IMR-90 (cell line): ENCODE measurements around the gene ATF1. TPM values are rescaled to one million over a fixed set of nuclear protein-coding genes. Genes with fewer than 3 reads are reported as not detected.

Source experiments
- ATAC-seq: fragments of 200-7000 bp; cut with Tn5 transposase; 2 replicates; pipeline ENCODE4 v1.9.1; 2020; ENCODE audit warnings: low read depth, mild to moderate bottlenecking, moderate library complexity
- BruUV-seq: library from RNA; stranded (reverse); fragments of 400-500 nt; replicated peaks from 2 replicates; lab custom pipeline; 2021; lab: Mats Ljungman, UMichigan
- CTCF ChIA-PET: fragments of 300-600 bp; formaldehyde crosslinking; extraction: SDS; loops from one replicate; lab custom pipeline; 2021; ENCODE audit warnings: antibody characterized with exemption; lab: Yijun Ruan, JAX
- POLR2A ChIA-PET: fragments of 300-600 bp; sonication (Branson Sonifier 250); formaldehyde crosslinking; loops from one replicate; lab custom pipeline; 2022; ENCODE audit warnings: antibody characterized with exemption; ENCODE audit not compliant: unreplicated experiment; lab: Charles Lee
- DNase-seq: peaks from one replicate; pipeline ENCODE4 v3.0.0; 2013
- H2AFZ ChIP-seq: replicated peaks from 2 replicates; pipeline ENCODE3; 2013; ENCODE audit warnings: low read length, mild to moderate bottlenecking; ENCODE audit not compliant: poor library complexity
- H2AK5ac ChIP-seq: 2 replicates; pipeline ENCODE4 v1.6.1; 2013; ENCODE audit warnings: low read depth, low read length, inconsistent platforms
- H2AK9ac ChIP-seq: replicated peaks from 2 replicates; pipeline ENCODE3; 2013; ENCODE audit warnings: mild to moderate bottlenecking, low read depth, low read length, moderate library complexity; ENCODE audit not compliant: poor library complexity
- H2BK120ac ChIP-seq: 2 replicates; pipeline ENCODE4 v1.6.1; 2013; ENCODE audit warnings: low read depth, low read length, inconsistent platforms
- H2BK15ac ChIP-seq: 3 replicates; pipeline ENCODE4 v1.6.1; 2013; ENCODE audit warnings: low read depth, low read length, inconsistent platforms
- H2BK20ac ChIP-seq: 2 replicates; pipeline ENCODE4 v1.6.1; 2013; ENCODE audit warnings: low read depth, mild to moderate bottlenecking, inconsistent platforms, low read length, moderate library complexity
- H2BK5ac ChIP-seq: 2 replicates; pipeline ENCODE4 v1.6.1; 2013; ENCODE audit warnings: mild to moderate bottlenecking, low read depth, low read length, inconsistent platforms; ENCODE audit not compliant: poor library complexity, severe bottlenecking
- H3K14ac ChIP-seq: replicated peaks from 2 replicates; pipeline ENCODE4 v1.6.1; 2013; ENCODE audit warnings: low read depth, low read length, inconsistent platforms
- H3K18ac ChIP-seq: 2 replicates; pipeline ENCODE4 v1.6.1; 2013; ENCODE audit warnings: low read depth, low read length, control low read depth
- H3K23ac ChIP-seq: 2 replicates; pipeline ENCODE4 v1.6.1; 2013; ENCODE audit warnings: low read depth, low read length, inconsistent platforms
- H3K27ac ChIP-seq: 2 replicates; pipeline ENCODE4 v1.5.1; 2013; ENCODE audit warnings: mild to moderate bottlenecking, control low read depth, low read length; ENCODE audit not compliant: insufficient read depth
- H3K27me3 ChIP-seq: 2 replicates; pipeline ENCODE4 v1.6.1; 2013; ENCODE audit warnings: low read length; ENCODE audit not compliant: control insufficient read depth, insufficient read depth
- H3K36me3 ChIP-seq: 2 replicates; pipeline ENCODE4 v1.6.1; 2013; ENCODE audit warnings: low read length, mixed read lengths; ENCODE audit not compliant: control insufficient read depth, insufficient read depth
- H3K4ac ChIP-seq: 2 replicates; pipeline ENCODE4 v1.6.1; 2013; ENCODE audit warnings: low read depth, low read length, inconsistent platforms
- H3K4me1 ChIP-seq: 2 replicates; pipeline ENCODE4 v1.6.1; 2013; ENCODE audit warnings: low read length, mixed read lengths; ENCODE audit not compliant: control insufficient read depth, insufficient read depth
- H3K4me2 ChIP-seq: 2 replicates; pipeline ENCODE4 v1.6.1; 2013; ENCODE audit warnings: low read depth, mild to moderate bottlenecking, control low read depth, low read length, moderate library complexity
- H3K4me3 ChIP-seq: 2 replicates; pipeline ENCODE4 v1.5.1; 2013; ENCODE audit warnings: low read depth, mild to moderate bottlenecking, control low read depth, low read length, moderate library complexity; ENCODE audit not compliant: insufficient read depth
- H3K56ac ChIP-seq: 2 replicates; pipeline ENCODE4 v1.6.1; 2013; ENCODE audit warnings: low read length, inconsistent platforms; ENCODE audit not compliant: insufficient read depth; ENCODE audit errors: extremely low read depth
- H3K79me1 ChIP-seq, 2 experiments: 2 replicates each; pipeline ENCODE4 v1.6.1; 2013; ENCODE audit warnings: low read length in 2 of 2, inconsistent platforms in 1 of 2, low read depth in 1 of 2
- H3K9ac ChIP-seq: 2 replicates; pipeline ENCODE4 v1.6.1; 2013; ENCODE audit warnings: low read depth, low read length, control low read depth
- H3K9me1 ChIP-seq: 2 replicates; pipeline ENCODE4 v1.6.1; 2013; ENCODE audit warnings: low read length, inconsistent platforms; ENCODE audit not compliant: insufficient read depth
- H3K9me3 ChIP-seq: 2 replicates; pipeline ENCODE4 v1.6.1; 2013; ENCODE audit warnings: low read length; ENCODE audit not compliant: control insufficient read depth, insufficient read depth
- H4K20me1 ChIP-seq: 2 replicates; pipeline ENCODE4 v1.6.1; 2013; ENCODE audit warnings: low read length, inconsistent platforms; ENCODE audit not compliant: insufficient read depth
- H4K5ac ChIP-seq: 2 replicates; pipeline ENCODE4 v1.6.1; 2013; ENCODE audit warnings: mild to moderate bottlenecking, low read depth, low read length, control low read depth
- H4K8ac ChIP-seq, 2 experiments: 2 replicates each; pipeline ENCODE4 v1.6.1; 2013; ENCODE audit warnings: low read depth in 2 of 2, low read length in 2 of 2, control low read depth in 1 of 2, inconsistent platforms in 1 of 2
- H4K91ac ChIP-seq: 2 replicates; pipeline ENCODE4 v1.6.1; 2013; ENCODE audit warnings: low read depth, low read length, inconsistent platforms; ENCODE audit not compliant: insufficient read depth
- NFE2L2 ChIP-seq: fragments of 150-350 bp; IDR thresholded peaks from 2 replicates; pipeline ENCODE4 v1.6.1; 2016; ENCODE audit warnings: low read depth, mild to moderate bottlenecking, low read length
- RAD21 ChIP-seq: IDR thresholded peaks from 2 replicates; pipeline ENCODE4 v1.6.1; 2012; ENCODE audit warnings: low read length, improper control_type of control experiment
- RCOR1 ChIP-seq: IDR thresholded peaks from 2 replicates; pipeline ENCODE4 v1.6.1; 2012; ENCODE audit warnings: mild to moderate bottlenecking, low read length, improper control_type of control experiment; ENCODE audit not compliant: insufficient replicate concordance
- whole genome bisulfite sequencing, 2 experiments: methylation state at CpG; one replicate each; pipeline versions ENCODE4 v1.1.5 to v1.1.7; 2013; ENCODE audit warnings: missing lambda C conversion rate in 2 of 2; ENCODE audit not compliant: insufficient read length in 1 of 2; ENCODE audit errors: extremely low coverage in 2 of 2; 5-methylcytosine and 5-hydroxymethylcytosine counted together
- dilution Hi-C: fragments of 300-500 bp; cut with HindIII; formaldehyde crosslinking; loops from one replicate; pipeline ENCODE4 v1.14.3; 2018; ENCODE audit warnings: low sequenced_read_pairs; ENCODE audit not compliant: unreplicated experiment
- in situ Hi-C: fragments of 300-500 bp; cut with MboI; formaldehyde crosslinking; loops from 3 replicates; pipeline ENCODE4 v1.14.3; 2019; ENCODE audit warnings: low sequenced_read_pairs, inconsistent platforms, mixed read lengths
- intact Hi-C: fragments of 100-400 bp; cut with micrococcal nuclease; formaldehyde crosslinking; loops from 2 replicates; pipeline ENCODE4 v1.10.0; 2022
- polyA plus RNA-seq, 3 experiments: library from polyadenylated mRNA; depleted of rRNA; stranded (reverse); fragments of >200 nt; gene quantifications; 2 replicates each; pipeline ENCODE4 v1.2.3, GENCODE V29; 2012; ENCODE audit warnings: low replicate concordance in 1 of 3
- total RNA-seq: library from RNA; depleted of rRNA; stranded (reverse); fragments of >200 nt; gene quantifications from 2 replicates; pipeline ENCODE4 v1.2.3, GENCODE V29; 2012

The ATF1 gene
- total and polyA plus RNA-seq, 2 of the 4 experiments (the other 2 are of a cell fraction) = 20.6 to 24.0 TPM

DNA sequence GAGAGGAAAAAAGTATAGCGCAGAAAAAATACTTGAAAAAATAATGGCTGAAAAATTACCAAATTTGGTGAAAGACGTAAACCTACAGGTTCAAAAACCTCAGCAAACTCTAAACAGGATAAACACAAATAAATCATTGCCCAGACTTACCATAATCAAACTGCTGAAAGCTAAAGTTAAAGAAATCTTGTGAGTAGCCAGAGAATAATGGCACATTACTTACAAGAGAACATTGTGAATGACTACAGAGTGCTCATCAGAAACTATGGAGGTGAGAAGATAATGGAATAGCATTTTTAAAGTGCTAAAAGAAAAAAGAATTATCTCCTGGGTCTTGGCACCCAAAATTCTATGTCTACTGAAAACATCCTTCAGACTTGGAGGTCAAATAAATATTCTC lies 36.0 kb downstream of the ATF1 start:
- Histone ChIP-seq H2BK120ac (no peak overlapping the region), H2BK15ac (no peak overlapping the region), H2AK5ac (no peak overlapping the region), H2AK9ac (no peak overlapping the region), H2BK20ac (no peak overlapping the region), H4K5ac (no peak overlapping the region), H3K79me1 (peaks cover 14 to 16% of the 10 kb centered on the region in 2 experiments; a peak in 2 of 4 replicates), H2BK5ac (no peak overlapping the region), H4K8ac (no peak overlapping the region), H3K9ac (no peak overlapping the region), H3K56ac (no peak overlapping the region), H3K4ac (no peak overlapping the region), H3K4me3 (no peak overlapping the region), H3K27ac (no peak overlapping the region), H3K27me3 (no peaks in the 10 kb centered on the region), H3K36me3 (peaks cover 17% of the 10 kb centered on the region), H3K18ac (no peak overlapping the region), H2AFZ (no peak overlapping the region), H3K9me3 (peaks cover 13% of the 10 kb centered on the region), H4K91ac (no peak overlapping the region), H3K14ac (no peak overlapping the region), H3K9me1 (no peaks in the 10 kb centered on the region), H3K4me2 (no peak overlapping the region), H4K20me1 (no peaks in the 10 kb centered on the region), H3K4me1 (no peaks in the 10 kb centered on the region), H3K23ac (no peak overlapping the region)
- in situ Hi-C loops (no loop called here), dilution Hi-C loops (no loop called here), intact Hi-C loops (no loop called here)
- ChIA-PET CTCF (no interaction called here), POLR2A (no interaction called here)
- WGBS, 2 experiments = no CpG with 5 or more reads among the region's 2 CpGs
- DNase-seq = no peak
- no peak for ATAC-seq
- TF ChIP-seq NFE2L2 (no peak), RCOR1 (no peak), RAD21 (no peak)
- BruUV-seq = no TSS peak
